Measurements from ENCODE around the gene ARID1A.

DNA sequence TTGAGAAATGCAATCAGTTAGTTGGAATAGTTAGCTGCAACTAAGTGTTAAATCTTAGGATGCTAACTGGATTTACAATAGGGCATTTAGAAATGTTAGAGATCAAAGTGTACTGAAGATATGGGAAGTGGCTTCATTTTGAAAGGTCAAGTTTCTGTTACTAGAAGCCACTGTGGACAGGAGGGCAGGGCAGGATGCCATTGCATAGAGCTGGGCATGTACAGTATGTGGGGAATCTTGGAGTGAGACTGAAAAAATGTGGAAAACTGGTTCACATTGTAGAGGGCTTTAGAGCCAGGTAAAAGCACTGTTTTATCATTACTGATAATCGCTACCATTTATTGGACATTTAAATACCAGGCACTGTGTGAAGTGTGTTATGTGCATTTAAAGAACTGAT, 31.0 kb downstream of the ARID1A start:
- TF ChIP-seq TAF1 (IDR thresholded peaks at IDR 0.05; ENCODE audit: low read depth, low read length) (no peak), POLR2A (IDR thresholded peaks at IDR 0.05; ENCODE audit: control extremely low read depth in 1 of 2, low read depth in 2 of 2, low read length in 2 of 2) (no peak)

Data from H1 (cell line).